Suprapubic skin (tissue), 3 donors: Measurements from ENCODE around the gene AFMID.

Experiments used
- CTCF ChIP-seq, 2 donors: fragments of 200-600 bp in 1 of 2; fragments of 450-650 bp in 1 of 2; sonication (generic) in 1 of 2; IDR thresholded peaks; one replicate each; pipeline ENCODE4 v1.5.1; 2016 to 2019; ENCODE audit warnings: antibody characterized with exemption in 2 of 2, mild to moderate bottlenecking in 1 of 2, moderate library complexity in 1 of 2
- POLR2A ChIP-seq, 2 donors: fragments of 450-650 bp; IDR thresholded peaks; one replicate each; pipeline ENCODE4 v1.6.1; 2017; ENCODE audit warnings: antibody characterized with exemption in 2 of 2, mild to moderate bottlenecking in 2 of 2, moderate library complexity in 2 of 2

- TF ChIP-seq CTCF (IDR thresholded peaks at IDR 0.05) (no peak), POLR2A (IDR thresholded peaks at IDR 0.05) (no peak)
Measured at GRCh38 chr17:78226055-78226758, 39.0 kb downstream of the AFMID start.
